ENCODE data around the gene RNF212.

Gene RNF212

DNA sequence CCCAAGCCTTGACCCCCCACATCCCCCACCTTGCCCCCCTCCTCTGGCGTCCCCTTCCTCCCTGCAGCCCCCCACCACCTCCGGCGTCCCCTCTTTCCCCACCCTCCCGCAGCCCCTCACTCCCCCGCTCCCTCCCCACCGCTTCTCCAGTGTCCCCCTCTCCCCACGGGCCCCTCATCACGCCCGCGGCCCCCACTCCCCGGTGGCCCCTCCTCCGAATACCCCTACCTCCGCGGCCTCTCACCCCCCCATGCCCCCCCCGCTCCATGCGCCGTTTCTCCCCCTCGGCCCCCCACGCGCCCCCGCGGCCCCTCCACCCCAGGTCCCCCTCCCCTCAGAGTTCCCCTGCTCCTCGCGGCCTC lies 562 bp downstream of the RNF212 start:
- DNase-seq: no peak

DNA sequence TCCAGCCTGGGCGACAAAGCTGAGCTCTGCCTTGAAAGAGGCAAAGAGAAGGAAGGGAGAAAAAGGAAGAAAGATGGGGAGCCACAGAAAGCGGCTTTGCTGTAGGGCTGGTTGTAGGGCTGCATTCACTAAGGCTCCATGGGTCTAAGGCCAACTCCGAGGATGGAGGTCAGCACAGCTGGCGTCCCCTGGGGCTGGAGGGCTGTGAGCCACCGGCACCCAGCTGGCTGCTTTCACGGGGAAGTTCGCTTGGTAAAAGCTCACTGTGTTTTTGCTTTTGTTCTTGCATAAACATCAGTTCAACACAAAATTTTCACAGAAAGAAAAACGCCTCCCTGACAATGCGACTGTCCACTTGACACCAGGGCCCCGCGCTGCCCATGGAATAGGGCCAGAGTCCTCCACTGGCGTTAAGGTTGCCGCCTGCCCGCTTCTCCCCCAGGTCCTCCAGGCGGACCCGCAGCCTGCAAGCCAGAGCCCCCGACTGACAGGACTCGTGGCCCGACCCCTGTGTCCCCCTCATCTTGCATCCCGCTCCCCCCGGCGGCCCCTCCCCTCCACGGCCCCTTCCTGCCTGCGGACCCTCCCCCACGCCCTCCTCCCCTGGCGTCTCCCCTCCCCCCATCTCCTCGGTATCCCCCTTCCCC lies 1.1 kb downstream of the RNF212 start:
- DNase-seq: no peak

DNA sequence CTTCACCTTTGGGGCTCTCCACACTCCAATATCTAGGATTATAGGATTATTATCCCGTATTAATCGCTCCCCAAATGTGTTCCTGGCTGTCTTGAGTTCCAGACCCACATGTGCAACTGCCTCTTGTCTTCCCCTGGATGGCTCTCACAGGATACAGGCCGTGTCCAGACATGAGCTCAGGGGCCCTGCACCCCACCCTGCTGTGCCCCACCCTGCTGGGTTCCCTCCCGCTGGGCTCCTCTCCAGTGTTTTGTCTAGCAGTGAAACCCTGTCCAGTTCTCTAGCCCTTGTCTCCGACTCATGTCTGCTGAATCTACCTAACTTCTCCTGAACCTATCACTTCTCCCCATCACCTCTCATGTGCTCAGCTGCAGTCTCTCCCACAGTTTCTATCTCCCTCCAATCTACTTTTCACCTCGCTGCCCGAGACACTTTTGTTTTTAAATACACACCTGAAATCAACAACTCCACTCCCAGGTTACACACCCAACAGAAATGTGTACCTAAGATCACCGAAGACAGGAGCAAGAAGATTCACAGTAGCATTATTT lies 2.0 kb downstream of the RNF212 start:
- no peak for DNase-seq

GRCh38 chr4:1109898-1110506 lies 3.4 kb downstream of the RNF212 start:
- no peak for DNase-seq

GRCh38 chr4:1109333-1109732 lies 4.0 kb downstream of the RNF212 start:
- DNase-seq: no peak

GRCh38 chr4:1105662-1106061 lies 7.7 kb downstream of the RNF212 start:
- no peak for DNase-seq

GRCh38 chr4:1105067-1105466 lies 8.3 kb downstream of the RNF212 start:
- DNase-seq: no peak

- no peak for DNase-seq
Observed at GRCh38 chr4:1104647-1105046, 8.7 kb downstream of the RNF212 start.

- DNase-seq: no peak
Observed at GRCh38 chr4:1099684-1100335, 13.6 kb downstream of the RNF212 start.

- no peak for DNase-seq
Observed at GRCh38 chr4:1099270-1099669, 14.1 kb downstream of the RNF212 start.

DNA sequence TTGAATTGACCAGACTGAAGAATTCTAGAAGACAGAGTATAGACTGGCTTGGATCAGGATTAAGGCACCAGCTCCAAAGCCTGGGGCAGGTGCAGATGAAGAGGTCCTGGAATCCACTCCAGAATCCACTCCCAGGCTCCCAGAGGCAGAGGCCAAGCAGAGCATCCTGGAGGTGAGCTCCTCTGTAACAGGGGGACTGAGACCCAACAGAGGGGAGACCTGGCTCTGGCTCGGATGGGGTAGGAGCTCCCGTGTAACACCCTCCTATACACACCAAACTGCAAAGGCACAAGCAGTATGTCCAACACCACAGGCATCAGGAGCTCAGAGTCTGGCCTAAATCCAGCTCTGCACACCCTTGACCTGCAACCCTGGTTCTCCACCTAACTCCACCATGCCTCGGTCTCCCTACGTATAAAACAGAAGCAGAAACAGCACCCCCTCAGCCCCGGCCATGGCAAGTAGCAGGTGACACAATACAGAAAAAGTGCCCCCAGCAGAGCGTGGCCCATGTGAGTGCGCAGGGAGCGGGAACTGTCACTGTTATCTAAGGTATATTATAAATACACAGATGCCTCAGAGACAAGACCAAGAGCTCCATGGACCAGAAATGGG lies 14.9 kb downstream of the RNF212 start:
- DNase-seq: no peak

DNA sequence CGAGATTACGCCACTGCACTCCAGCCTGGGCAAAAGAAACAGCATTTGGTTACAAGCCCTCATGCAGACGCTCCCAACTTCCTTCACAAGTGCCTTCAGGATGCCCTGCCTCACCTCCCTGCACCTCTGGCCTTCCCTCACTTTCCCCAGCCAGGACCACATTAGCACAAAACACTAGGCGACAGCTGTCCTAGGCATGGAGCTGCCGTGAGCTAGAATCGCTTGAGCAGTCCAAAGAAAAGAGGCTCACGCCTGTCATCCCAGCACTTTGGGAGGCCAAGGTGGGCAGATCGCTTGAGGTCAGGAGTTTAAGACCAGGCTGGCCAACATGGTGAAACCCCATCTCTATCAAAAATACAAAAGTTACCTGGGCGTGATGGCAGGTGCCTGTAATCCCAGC lies 15.8 kb downstream of the RNF212 start:
- no peak for DNase-seq

DNA sequence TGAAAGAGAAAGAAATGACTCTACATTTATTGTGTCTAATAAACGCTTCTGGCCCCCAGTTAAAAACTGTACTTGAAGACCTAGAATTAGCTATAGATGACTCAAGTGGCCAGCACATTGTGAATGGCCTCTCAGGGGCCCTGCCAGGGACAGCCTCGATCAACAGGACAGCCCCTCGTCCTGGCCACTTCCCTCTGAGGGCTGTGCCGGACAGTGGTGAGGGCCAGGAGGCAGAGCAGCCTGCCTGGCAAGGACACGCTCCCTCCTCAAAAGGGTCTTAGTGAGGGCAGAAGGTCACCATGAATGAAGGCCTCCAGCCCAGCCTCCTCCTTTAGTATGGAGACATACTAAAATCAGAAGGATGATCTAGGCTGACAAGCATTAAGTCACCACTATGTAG lies 16.5 kb downstream of the RNF212 start:
- DNase-seq: no peak

DNA sequence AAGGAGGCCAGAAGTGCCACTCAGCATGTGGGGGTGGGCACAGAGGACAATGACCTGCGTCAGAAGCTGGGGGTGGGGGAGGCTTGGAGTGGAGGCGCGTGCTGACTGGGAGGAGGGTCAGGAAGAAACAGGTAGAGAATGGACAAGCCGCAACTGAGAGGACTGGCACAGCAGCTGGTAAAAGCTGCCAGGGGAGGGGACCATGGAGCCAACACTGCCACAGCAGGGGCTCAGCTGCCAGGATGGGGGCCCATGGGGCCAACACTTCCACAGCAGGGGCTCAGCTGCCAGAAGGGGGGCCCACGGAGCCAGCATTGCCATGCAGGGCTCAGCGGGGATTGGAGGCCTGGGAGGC lies 19.1 kb downstream of the RNF212 start:
- no peak for DNase-seq

GRCh38 chr4:1093391-1094335 lies 19.7 kb downstream of the RNF212 start:
- no peak for DNase-seq

- no peak for DNase-seq
Observed at GRCh38 chr4:1092983-1093361, 20.4 kb downstream of the RNF212 start.

DNA sequence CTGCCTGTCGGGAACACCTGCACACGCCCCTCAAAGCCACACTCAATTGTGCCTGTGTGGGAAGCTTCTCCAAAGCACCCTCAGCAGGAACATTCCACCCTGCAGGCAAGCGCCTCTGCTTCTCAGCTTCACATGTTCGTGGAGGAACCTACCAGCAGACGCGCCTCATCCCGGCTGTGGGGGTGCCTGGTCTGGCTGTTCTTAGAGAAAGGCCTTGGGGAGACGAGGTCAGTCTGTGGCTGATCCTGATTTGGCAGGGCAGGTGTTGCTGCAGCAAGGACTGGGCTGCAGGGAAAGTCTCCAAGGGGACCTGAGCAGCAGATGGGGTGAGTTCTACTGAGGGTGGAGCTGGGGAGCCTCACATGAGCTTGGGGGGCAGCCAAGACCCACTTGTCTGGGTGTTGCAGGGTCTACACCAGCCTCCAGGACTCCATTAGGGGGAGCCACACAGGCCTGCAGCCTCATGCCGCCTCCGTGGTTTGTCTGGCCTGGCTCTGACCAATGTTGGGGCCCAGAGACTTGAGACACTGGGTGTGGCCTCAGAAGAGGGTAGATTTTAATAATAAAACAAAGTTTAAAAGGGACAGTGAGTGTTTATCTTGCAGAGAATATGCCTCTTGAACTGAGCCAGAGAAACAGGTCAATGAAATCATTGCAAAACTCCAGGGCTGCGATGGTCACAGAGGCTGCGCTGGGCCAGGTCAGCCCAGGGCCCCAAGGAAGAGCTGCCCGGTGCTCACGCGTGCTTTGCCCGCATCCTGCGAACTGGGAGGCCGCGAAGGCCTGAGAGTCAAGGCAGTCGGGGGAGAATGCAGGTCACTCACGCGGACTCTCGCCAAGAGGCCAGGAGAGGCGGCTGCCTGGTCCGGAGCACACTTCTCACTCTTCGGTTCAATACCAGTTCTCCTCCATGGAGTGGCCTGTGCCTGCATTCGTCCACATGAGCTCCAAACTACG lies 21.1 kb downstream of the RNF212 start:
- no peak for DNase-seq

DNA sequence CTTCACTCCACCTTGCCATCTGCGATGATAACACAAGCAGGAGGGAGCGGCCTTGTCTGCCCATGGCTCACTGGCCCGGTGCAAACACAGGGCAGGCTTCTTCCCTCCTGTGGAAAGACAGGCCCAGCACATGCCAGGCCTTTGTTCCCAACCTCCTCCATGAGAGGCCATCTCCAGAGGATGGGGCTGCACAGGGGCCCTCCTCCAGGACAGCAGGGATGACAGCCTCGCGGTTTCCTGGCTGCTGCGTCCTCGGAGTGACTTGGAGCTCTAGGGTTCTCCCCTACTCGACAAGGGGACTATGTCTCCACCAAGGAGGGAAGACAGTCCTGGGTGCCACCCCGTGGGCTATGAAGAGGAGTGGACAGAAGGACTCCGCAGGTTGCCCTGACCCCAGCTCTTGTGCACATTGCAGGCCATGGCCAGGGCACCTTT lies 21.8 kb downstream of the RNF212 start:
- DNase-seq: no peak

DNA sequence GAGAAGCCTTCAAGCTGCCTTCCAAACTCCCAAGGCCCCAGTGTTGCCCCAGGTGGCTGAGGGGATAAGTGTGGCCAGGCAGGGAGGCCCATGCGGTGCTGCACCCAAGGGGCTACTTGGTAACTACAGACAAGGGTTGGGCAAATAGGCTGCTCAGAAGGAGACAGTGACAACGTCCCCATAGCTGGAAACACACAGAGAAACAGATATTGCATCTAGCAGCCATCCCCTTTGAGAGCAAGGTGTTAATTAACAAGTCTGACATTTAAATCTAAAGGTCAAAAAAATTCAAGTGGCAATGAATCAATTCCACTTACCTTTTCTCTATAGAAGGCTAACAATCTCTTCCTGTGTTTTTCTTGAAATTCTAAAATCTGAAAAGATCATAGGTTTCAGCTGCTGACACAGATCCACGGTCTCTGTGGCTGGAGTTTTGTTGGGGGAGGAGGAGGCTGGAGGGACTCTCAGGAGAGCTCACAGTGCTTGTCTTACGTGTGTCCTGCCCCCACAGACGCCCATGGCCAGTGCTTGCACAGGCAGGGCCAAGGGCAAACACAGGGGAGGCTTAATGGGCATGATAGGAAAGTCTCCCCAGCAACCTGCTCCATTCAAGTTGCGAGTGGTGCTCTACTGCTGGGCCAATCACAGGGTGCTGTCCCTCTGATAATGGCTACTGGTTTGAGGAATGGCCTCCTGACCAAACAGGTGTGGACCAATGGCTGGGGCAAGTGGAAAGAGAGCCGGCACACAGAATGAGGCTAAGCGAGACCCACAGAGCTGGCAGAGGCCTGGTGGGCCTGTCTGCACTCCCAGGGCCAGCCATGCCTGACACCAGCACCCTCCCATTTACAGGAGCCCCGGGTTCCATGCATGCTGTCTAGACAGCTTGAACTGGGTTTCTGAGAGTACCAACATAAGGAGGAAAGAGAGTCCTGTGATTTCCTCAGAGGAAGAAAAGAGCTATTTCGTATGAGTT lies 22.6 kb downstream of the RNF212 start:
- DNase-seq: no peak

DNA sequence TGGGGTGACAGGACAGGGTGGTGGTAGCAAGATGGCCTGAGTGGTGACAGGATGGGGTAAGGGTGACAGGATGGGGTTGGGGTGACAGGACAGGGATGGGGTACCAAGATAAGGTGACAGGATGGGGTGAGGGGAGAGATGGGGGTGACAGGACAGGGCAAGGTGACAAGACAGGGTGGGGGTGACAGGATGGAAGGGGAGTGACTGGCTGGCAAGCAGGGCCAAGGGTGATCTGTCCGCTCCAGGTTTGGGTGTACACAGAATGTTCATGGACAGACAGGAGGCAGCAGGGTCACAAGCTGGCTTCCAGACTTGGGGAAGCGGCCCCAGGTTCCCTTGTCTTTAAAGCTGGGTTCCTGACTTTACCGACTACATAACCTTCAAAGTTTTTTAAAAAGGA lies 23.3 kb downstream of the RNF212 start:
- DNase-seq: no peak

Measured in stimulated activated CD4-positive, alpha-beta T cell treated with anti-CD3 and anti-CD28 coated beads, Interleukin-4, amount 100 ng/mL, for 1 hour (primary cell).